GM21528 (cell line): ENCODE results near the gene HACL1.
A peak's percentile ranks its signal among the peaks of the same experiment; 100 is the strongest.

ENCODE experiments used
- ATAC-seq: cut with Tn5 transposase; IDR thresholded peaks from one replicate; pipeline ENCODE4 v1.9.1; 2021; ENCODE audit warnings: mild to moderate bottlenecking, moderate library complexity; ENCODE audit not compliant: unreplicated experiment, low FRiP score

HACL1 gene

GRCh38 chr3:15601399-15602145 is at the start of gene HACL1, which contains the start of gene BTD:
Gene HACL1, minus strand, starts transcription at chr3:15601569. Its CDS starts 106 bp downstream, at chr3:15601463.
Gene BTD, plus strand, starts transcription at chr3:15601745. Its CDS starts 33,695 bp downstream, at chr3:15635440.
- peak; percentile 96 for ATAC-seq

GRCh38 chr3:15649858-15650257 is 48.5 kb upstream of the HACL1 start:
- ATAC-seq, result no peak

DNA sequence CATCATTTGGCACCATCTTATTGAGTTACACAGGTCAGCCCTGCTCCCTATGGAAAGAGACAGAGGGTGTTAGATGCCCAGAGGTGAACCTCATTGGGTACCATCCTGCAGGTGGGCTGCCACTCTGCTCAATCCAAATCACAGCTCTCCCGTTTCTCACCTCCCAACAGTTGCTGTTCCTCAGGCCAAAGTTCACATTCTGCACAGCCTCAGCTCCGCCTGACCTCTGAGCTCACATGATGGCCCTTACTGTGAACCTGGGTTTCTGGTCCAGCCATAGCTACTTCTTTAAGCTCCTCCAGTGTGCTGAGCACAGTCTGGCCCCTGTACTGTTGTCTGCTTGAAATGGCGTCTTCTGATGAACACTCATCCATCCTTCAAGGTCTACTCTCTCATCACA is 48.0 kb upstream of the HACL1 start:
- no peak for ATAC-seq

DNA sequence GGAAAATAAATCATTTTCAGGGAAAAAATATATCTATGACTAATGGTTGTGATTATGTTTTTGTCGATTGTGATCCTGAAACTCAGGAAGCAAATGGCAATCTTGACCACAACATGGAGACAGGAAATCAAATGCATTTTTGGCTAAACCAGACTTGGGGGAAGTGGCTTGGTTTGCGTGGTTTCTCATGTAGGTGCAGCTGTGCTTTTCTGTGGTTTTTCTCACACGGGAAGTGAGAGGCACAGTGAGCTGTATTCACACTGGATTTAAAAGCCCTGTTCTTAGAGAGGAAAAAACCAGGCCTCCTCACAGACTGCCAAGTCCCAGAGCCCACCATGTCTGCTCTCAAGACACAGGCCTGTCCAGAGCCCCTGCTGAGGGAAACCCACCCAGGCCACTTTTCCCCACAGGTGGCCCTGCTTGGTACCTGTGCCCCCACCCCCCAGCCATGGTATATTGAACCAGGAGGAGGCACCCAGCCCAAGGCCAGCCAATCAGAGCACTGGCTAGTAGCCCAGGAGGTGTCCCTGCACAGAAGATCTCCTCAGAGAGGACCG is 46.3 kb upstream of the HACL1 start:
- peak; percentile 92 for ATAC-seq

DNA sequence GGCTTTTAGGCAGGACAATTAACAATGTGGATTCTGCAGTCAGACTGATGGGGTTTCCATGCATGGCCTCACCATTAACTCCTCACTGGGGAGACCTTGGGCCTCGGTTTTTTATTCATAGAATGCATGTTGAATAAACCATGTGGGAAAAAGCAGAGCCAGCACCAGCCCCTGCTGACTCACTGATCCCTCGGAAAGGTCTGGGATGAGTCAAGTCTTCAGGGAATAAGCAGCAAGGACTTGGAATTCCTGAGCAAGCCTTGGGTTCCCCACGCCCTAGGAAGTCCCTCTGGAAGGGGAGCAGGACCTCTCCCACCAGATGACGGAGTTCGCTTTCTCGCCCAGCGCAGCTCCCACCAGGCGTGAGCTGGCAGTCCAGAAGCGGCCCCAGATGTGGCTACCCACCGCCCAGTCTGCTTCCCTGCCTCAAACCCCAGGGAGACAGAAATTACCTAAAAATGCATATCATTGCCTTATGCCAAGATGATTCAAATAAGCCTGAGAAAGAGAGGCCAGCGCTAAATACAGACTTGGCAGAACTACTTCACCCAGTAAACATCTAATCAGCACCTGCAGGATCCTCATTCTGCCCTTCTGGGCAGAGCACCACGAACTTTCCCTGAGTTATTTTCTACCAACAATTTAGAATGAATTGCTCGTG is 45.6 kb upstream of the HACL1 start:
- ATAC-seq, result peak; percentile 22

DNA sequence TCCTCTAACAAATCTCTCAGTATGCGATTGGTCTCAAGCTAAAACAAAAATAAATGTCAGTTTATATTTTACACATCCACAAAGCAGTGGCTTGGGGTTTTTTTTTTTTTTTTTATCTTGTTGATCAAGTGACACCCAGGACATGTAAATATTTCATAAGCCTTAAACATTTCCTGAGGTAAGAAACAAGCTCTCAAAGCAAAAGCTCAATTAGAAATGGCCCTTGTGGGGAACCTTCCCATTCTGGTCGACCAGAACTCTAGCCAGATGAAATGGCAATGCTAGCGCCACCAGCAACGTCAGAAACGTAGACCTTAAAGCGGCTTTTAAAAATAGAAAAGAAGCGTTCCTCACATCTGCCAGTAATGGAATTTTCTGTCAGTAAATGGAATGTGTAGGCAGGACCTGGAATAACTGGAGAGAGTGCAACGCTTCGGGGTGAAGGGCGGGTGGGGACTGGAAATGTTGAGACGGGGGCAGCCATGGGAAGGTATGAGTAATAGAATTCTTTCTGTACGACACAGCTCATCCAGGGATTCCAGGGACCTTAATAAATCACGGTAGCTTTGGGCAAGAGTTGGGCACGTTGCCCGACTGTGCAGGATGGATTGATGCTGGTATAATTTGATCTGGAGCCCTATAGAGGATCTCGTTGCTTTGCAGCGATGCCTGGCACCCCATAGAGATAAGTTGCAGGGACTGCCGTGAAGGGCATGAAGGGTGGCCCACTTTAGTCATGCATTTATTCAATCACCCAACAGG is 44.6 kb upstream of the HACL1 start:
- no peak for ATAC-seq

DNA sequence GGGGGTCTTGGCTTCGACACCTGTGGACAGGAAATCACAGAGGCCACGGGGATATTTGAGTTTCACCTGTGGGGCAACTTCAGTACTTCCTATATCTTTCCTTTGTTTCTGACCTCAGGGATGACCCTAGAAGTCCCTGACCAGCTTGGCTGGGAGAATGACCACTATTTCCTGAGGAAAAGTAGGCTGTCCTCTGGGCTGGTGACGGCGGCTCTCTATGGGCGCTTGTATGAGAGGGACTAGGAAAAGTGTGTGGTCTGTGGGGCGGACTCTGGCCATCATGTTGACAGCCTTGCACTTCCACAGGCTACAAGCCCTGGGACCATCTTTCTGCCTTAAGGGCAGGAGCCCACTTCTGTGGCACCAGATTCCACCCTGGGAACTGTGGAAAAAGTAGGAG is 43.9 kb upstream of the HACL1 start:
- no peak for ATAC-seq

DNA sequence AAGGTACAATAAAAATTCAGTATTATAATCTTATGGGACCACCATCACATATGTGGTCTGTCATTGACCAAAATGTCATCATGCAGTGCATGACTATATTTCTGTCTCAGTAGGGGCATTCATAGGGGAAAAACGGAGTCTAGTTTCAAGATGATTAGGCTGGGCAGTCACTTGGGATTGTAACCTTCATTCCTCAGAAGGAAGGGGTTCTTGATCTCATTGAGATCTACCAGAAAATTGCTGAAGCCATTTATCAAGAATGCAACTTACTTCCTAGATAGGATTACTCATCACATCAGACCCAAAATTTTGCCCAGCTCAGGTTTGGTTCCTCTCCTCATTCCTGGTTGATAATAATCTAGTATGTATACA is 37.5 kb upstream of the HACL1 start:
- no peak for ATAC-seq

DNA sequence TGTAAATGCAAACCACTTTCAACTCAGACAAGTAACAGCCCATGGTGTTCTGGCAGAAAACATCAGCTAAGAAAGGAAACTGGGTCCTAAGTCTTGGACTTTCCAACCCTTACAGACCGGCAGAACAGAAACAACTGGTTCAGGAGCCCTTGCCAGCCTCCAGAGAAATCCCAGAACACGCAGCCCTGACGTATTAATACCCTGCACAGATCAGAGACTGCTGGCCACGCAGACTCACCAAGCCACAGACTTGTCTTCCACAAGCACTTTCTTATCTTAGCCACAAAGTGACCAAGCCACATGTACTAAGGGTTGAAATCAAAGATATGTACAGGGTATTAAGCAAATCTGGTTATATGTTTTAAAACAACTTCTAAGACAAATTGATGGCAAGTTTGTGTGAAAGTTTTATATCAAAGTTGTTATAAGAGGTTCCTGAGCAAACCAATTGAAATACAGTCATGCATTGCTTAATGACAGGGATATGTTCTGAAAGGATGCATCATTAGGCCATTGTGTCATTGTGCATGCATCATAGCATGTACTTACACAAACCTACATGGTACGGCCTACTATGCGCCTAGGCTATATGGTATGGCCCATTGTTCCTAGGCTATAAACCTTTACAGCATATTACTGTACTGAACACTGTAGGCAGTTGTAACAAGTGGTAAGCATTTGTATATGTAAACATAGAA is 37.0 kb upstream of the HACL1 start:
- no peak for ATAC-seq

- no peak for ATAC-seq
Observed at GRCh38 chr3:15637131-15637951, 36.0 kb upstream of the HACL1 start.

- no peak for ATAC-seq
Observed at GRCh38 chr3:15636028-15636709, 34.8 kb upstream of the HACL1 start.

GRCh38 chr3:15635121-15635661 is 33.8 kb upstream of the HACL1 start:
- ATAC-seq, result no peak

DNA sequence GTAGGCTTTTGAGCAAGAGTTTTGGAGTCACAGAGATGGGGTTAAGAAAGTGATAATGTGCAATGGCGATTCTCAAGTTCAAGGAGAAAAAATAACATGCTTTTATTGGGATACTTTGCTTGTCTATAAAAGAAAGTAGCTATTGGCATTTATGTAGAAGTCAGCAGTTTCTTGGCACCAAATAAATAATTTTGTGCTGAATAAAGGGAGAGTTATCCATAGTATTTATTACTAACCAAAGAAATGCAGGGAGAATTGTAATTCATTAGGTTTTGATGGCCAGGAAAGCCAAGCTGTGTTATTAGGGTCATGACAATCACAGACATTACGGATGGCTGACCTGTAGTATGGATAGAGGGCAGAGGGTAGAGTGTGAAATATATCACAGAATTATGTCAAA is 33.3 kb upstream of the HACL1 start:
- no peak for ATAC-seq

GRCh38 chr3:15633766-15634598 is 32.6 kb upstream of the HACL1 start:
- ATAC-seq, result no peak

- no peak for ATAC-seq
Observed at GRCh38 chr3:15633159-15633558, 31.8 kb upstream of the HACL1 start.

- ATAC-seq, result no peak
Observed at GRCh38 chr3:15632212-15632580, 30.8 kb upstream of the HACL1 start.

DNA sequence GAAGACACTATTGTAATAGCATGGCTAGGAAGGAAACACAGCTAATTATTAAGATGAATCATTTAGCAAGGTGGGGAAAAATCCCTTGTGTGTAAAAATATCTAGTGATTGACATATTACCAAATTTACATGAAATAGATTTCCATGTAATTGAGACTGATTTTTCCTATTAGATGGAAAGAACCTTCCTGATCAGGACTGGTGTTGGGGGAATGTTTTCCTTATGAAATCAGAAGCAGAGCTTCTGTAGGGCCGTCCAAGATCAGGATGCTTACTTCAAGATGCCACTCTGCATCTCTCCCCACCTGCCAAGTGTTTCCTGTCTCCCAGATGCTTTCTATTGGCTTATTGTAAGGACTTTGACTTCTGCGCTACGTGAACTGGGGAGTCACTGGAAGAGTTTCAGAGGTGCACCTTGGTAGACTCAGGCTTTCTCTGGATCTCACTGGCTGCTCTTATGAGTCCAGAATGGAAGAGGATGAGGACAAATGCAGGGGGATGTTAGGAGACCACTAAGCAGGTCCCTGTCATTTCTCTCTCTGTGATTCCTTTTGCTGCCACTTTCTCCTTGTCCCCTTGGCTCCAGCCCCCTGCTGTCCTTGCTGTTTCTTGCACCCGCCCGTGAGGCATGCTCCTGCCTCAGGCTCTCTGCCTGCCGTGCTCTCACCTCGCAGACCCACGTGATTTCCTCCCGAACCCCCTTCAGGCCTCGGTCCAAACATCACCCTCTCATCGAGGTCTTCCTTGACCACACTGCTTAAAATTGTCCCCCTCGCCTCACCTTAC is 30.2 kb upstream of the HACL1 start:
- no peak for ATAC-seq
